T-helper 1 cell (primary cell): ENCODE results near the gene NSMCE3.
A peak's percentile ranks its signal among the peaks of the same experiment; 100 is the strongest.

Experiments used
- DNase-seq, 5 donors: peaks; one replicate each; pipeline ENCODE4 v3.0.0-alpha.2; 2012 to 2020
- total RNA-seq, 4 donors: gene quantifications; one replicate each; lab custom pipeline; 2026; lab: John Stamatoyannopoulos, UW

NSMCE3 gene
- total RNA-seq: 103 to 249 (median 133) reads per million in 4 donors

- peak; percentile 76 to 94 (median 85) for DNase-seq
These were observed at the start of gene NSMCE3 for GRCh38 chr15:29269485-29270168. NSMCE3 (minus strand) TSS chr15:29269822; CDS start chr15:29269705, 117 bp downstream.

- DNase-seq: no peak
These were observed 46.8 kb upstream of the NSMCE3 start for GRCh38 chr15:29316422-29316821.

GRCh38 chr15:29312387-29312786 lies 42.8 kb upstream of the NSMCE3 start:
- no peak for DNase-seq

- no peak for DNase-seq
These were observed 42.1 kb upstream of the NSMCE3 start for GRCh38 chr15:29311696-29312095.

- no peak for DNase-seq
These were observed 39.5 kb upstream of the NSMCE3 start for GRCh38 chr15:29309139-29309538.

GRCh38 chr15:29308299-29308698 lies 38.7 kb upstream of the NSMCE3 start:
- no peak for DNase-seq

- DNase-seq: no peak
These were observed 35.9 kb upstream of the NSMCE3 start for GRCh38 chr15:29305556-29305955.

- no peak for DNase-seq
These were observed 33.2 kb upstream of the NSMCE3 start for GRCh38 chr15:29302871-29303270.

GRCh38 chr15:29299784-29300183 lies 30.2 kb upstream of the NSMCE3 start:
- no peak for DNase-seq

- no peak for DNase-seq
These were observed 29.7 kb upstream of the NSMCE3 start for GRCh38 chr15:29299331-29299730.

GRCh38 chr15:29294732-29295325 lies 25.2 kb upstream of the NSMCE3 start:
- no peak for DNase-seq

- no peak for DNase-seq
These were observed 21.6 kb upstream of the NSMCE3 start for GRCh38 chr15:29291067-29291845.

- DNase-seq: no peak
These were observed 19.6 kb upstream of the NSMCE3 start for GRCh38 chr15:29289173-29289572.

- no peak for DNase-seq
These were observed 15.8 kb upstream of the NSMCE3 start for GRCh38 chr15:29285386-29285785.

- DNase-seq: no peak
These were observed 13.8 kb upstream of the NSMCE3 start for GRCh38 chr15:29283381-29283780.

GRCh38 chr15:29280514-29280913 lies 10.9 kb upstream of the NSMCE3 start:
- DNase-seq: no peak

GRCh38 chr15:29278436-29279105 lies 8.9 kb upstream of the NSMCE3 start:
- no peak for DNase-seq

GRCh38 chr15:29276366-29276765 lies 6.7 kb upstream of the NSMCE3 start:
- no peak for DNase-seq

- DNase-seq: no peak
These were observed 6.2 kb upstream of the NSMCE3 start for GRCh38 chr15:29275855-29276254.

- no peak for DNase-seq
These were observed 5.3 kb upstream of the NSMCE3 start for GRCh38 chr15:29274946-29275345.

GRCh38 chr15:29272219-29272618 lies 2.6 kb upstream of the NSMCE3 start:
- no peak for DNase-seq

- no peak for DNase-seq
These were observed 1.4 kb upstream of the NSMCE3 start for GRCh38 chr15:29270976-29271375.
